ENCODE data around the gene TRAPPC10.
"Not testable (repeated sequence)": the region's sequence is repeated elsewhere in the genome, so short reads cannot be mapped to it uniquely, and the experiment has no call there.

GRCh38 chr21:44150255-44150654 lies 138.1 kb downstream of the TRAPPC10 start:
- TF ChIP-seq HCFC1 (IDR thresholded peaks at IDR 0.05; ENCODE audit: low read length); CHD4 (IDR thresholded peaks at IDR 0.05): not testable (repeated sequence)

All from GM12878 (cell line).